Measurements from ENCODE around the gene OLFM1. TPM values are rescaled to one million over a fixed set of nuclear protein-coding genes. Genes with fewer than 3 reads are reported as not detected.
"Not testable (repeated sequence)": the region's sequence is repeated elsewhere in the genome, so short reads cannot be mapped to it uniquely, and the experiment has no call there.

Gene OLFM1
- total and polyA plus RNA-seq, 7 experiments from 2014 or later = 0.19 to 2.1 (median 0.87) TPM; not detected in 3

DNA sequence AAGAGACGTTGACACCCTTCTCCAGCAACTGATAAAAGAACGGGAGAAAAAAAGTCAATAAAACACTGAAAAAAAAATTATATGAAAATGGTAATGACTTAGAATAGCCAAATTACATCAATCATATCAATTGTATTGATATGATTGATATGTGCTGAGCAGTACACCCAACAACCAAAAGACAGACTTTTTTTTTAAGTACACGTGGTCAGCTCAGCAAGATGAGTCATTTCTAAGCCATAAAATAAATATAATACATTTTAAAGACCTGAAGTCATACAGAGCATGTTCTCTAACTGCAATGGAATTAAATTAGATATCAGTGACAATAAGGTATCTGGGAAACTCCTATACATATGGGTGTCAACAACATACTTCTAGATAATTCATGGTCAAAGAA lies 30.9 kb upstream of the OLFM1 start:
- Histone ChIP-seq H3K4me3 (ENCODE audit: low read length) (no peak overlapping the region), H3K27me3 (ENCODE audit: control insufficient read depth in 2 of 2, insufficient read depth in 2 of 2, low read length in 2 of 2) (no peaks in the 10 kb centered on the region), H3K27ac (ENCODE audit: low read depth, low read length) (no peak overlapping the region), H3K36me3 (ENCODE audit: control insufficient read depth in 2 of 3, insufficient read depth in 3 of 3, low read length in 3 of 3) (no peaks in the 10 kb centered on the region), H3K9me3 (ENCODE audit: control insufficient read depth in 2 of 3, low read length in 3 of 3) (no peaks in the 10 kb centered on the region), H3K4me1 (ENCODE audit: control insufficient read depth in 2 of 2, insufficient read depth in 2 of 2, low read length in 2 of 2) (no peaks in the 10 kb centered on the region)
- Mint-ChIP-seq H3K27me3 (peaks cover 11 to 45% (median 37%) of the 10 kb centered on the region in 5 donors), H3K9me3 (peaks cover 0 to 10% (median under 1%) of the 10 kb centered on the region in 11 donors), H3K36me3 (no peaks in the 10 kb centered on the region), H3K27ac (no peak overlapping the region), H3K4me3 (no peak overlapping the region), H3K4me1 (peaks cover 0 to 3% (median 0%) of the 10 kb centered on the region in 7 donors)
- DNase-seq = no peak
- ChIA-PET POLR2A (no interaction called here), CTCF (interaction anchor here (0.9 kb wide), 1 partner anchor 12 kb away, joined by 6 read pairs; no protein-coding TSS in a partner anchor)
- intact Hi-C loops (cut with micrococcal nuclease) = no loop called here
- ATAC-seq = no peak

DNA sequence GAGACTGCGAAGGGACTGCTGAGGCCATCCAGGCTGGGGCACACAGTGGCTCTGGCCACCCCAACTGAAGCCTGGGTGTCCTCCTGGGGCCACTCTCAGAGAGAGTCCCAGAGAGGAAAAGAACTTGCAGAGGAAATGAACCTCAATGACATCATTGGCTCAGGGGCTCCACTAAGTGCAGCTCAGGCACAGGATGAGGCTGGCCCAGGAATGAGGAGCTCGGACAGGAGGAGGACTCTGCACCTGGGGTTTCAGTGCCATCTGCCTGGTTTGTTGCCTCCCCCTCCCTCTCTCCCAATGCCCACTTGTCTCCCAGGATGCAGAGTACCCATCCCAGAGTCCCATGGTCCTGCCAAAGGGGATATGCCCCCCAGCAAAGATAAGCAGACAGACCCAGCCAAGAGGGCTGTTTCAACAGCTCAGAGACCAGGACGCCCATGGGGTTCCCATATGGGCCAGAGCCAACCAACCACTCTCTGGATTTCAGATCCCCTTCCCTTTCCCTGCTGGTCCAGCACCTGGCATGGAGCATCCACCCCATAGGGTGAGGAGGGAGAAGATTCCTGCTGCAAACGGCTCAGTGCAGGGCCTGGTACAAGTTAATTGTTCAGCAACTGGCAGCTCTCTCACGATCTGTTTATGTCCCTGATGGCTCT lies 26.9 kb upstream of the OLFM1 start:
- ChIA-PET CTCF (no interaction called here), POLR2A (no interaction called here)
- Mint-ChIP-seq H3K27ac (no peak overlapping the region), H3K9me3 (peaks cover 0 to 32% (median 11%) of the 10 kb centered on the region in 11 donors), H3K4me3 (peak overlapping the region in 1 of 10 donors; percentile 13), H3K27me3 (peaks cover 3 to 31% (median 20%) of the 10 kb centered on the region in 5 donors), H3K36me3 (peaks cover 0 to 12% (median 0%) of the 10 kb centered on the region in 5 donors), H3K4me1 (no peaks in the 10 kb centered on the region)
- ATAC-seq (no peak), DNase-seq (no peak)
- H3K4me3 ChIP-seq (ENCODE audit: low read length) = no peak overlapping the region
- intact Hi-C loops (cut with micrococcal nuclease) = no loop called here
- no peak overlapping the region for H3K27ac ChIP-seq (ENCODE audit: low read depth, low read length)
- H3K4me1 ChIP-seq (ENCODE audit: control insufficient read depth in 2 of 2, insufficient read depth in 2 of 2, low read length in 2 of 2) = no peaks in the 10 kb centered on the region
- H3K36me3 ChIP-seq (ENCODE audit: control insufficient read depth in 2 of 3, insufficient read depth in 3 of 3, low read length in 3 of 3) = no peaks in the 10 kb centered on the region
- H3K27me3 ChIP-seq (ENCODE audit: control insufficient read depth in 2 of 2, insufficient read depth in 2 of 2, low read length in 2 of 2) = no peaks in the 10 kb centered on the region
- H3K9me3 ChIP-seq (ENCODE audit: control insufficient read depth in 2 of 3, low read length in 3 of 3) = peaks cover 0 to 8% (median 0%) of the 10 kb centered on the region in 3 experiments

DNA sequence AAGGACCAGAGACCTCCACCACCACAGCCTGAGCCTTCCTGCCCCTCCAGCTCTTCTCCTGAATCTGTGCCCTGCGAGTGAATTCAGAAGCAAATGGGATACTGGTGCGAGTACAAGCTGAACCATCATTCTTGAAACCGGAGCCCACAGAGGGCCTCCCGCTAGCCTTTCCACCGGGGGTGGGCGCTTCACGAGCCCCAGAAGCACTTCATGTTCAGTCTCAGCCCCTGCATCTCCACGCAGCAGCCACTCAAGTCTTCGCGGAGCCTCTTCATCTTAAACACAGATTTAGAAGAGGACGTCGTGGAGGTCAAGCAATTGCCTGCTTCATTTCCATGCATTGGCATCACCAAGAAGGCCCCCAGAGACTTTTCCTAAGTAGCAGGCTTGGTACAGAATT lies 26.0 kb upstream of the OLFM1 start:
- peaks cover 0 to 35% (median 16%) of the 10 kb centered on the region in 11 donors for H3K9me3 Mint-ChIP-seq
- no peak for DNase-seq

DNA sequence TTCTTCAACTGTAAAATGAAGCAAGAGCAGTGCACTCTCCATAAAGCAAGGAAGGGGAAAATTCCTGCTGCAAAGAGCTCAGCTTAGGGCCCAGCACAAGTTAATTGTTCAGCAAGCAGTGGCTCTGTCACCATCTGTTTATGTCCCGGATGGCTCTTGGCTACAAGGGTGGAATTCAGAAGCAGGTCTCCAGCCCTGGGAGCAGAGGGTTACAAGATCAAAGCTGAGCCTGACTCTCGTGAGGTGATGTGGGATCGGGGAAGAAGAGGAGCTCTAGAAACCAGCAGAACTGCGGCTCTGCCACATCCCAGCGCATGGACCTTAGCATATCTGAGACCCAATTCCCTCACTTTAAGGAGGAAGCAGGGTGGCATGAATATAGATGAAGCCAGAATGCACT lies 25.2 kb upstream of the OLFM1 start:
- no peak for DNase-seq
- H3K9me3 ChIP-seq (ENCODE audit: control insufficient read depth in 2 of 3, low read length in 3 of 3) = peaks cover 0 to 8% (median 0%) of the 10 kb centered on the region in 3 experiments
- no peaks in the 10 kb centered on the region for H3K27me3 ChIP-seq (ENCODE audit: control insufficient read depth in 2 of 2, insufficient read depth in 2 of 2, low read length in 2 of 2)
- no peak overlapping the region for H3K27ac ChIP-seq (ENCODE audit: low read depth, low read length)
- Mint-ChIP-seq H3K4me3 (no peak overlapping the region), H3K36me3 (peaks cover 0 to 17% (median 0%) of the 10 kb centered on the region in 5 donors), H3K9me3 (peaks cover 0 to 35% (median 16%) of the 10 kb centered on the region in 11 donors), H3K27ac (no peak overlapping the region), H3K4me1 (no peaks in the 10 kb centered on the region), H3K27me3 (peaks cover 6 to 34% (median 18%) of the 10 kb centered on the region in 5 donors)
- CTCF ChIA-PET = no interaction called here
- H3K4me1 ChIP-seq (ENCODE audit: control insufficient read depth in 2 of 2, insufficient read depth in 2 of 2, low read length in 2 of 2) = no peaks in the 10 kb centered on the region
- no peak for ATAC-seq
- no peaks in the 10 kb centered on the region for H3K36me3 ChIP-seq (ENCODE audit: control insufficient read depth in 2 of 3, insufficient read depth in 3 of 3, low read length in 3 of 3)
- POLR2A ChIA-PET = no interaction called here
- H3K4me3 ChIP-seq (ENCODE audit: low read length) = no peak overlapping the region
- intact Hi-C loops (cut with micrococcal nuclease) = no loop called here

More for the DNA sequence above, 26.0 kb upstream of the OLFM1 start:
- Mint-ChIP-seq H3K4me1 (no peaks in the 10 kb centered on the region), H3K36me3 (peaks cover 0 to 17% (median 0%) of the 10 kb centered on the region in 5 donors), H3K4me3 (no peak overlapping the region), H3K27ac (no peak overlapping the region), H3K27me3 (peaks cover 6 to 34% (median 23%) of the 10 kb centered on the region in 5 donors)
- intact Hi-C loops (cut with micrococcal nuclease) = no loop called here
- ATAC-seq = no peak
- Histone ChIP-seq H3K27me3 (ENCODE audit: control insufficient read depth in 2 of 2, insufficient read depth in 2 of 2, low read length in 2 of 2) (no peaks in the 10 kb centered on the region), H3K9me3 (ENCODE audit: control insufficient read depth in 2 of 3, low read length in 3 of 3) (peaks cover 0 to 8% (median 0%) of the 10 kb centered on the region in 3 experiments), H3K4me1 (ENCODE audit: control insufficient read depth in 2 of 2, insufficient read depth in 2 of 2, low read length in 2 of 2) (no peaks in the 10 kb centered on the region), H3K4me3 (ENCODE audit: low read length) (no peak overlapping the region), H3K36me3 (ENCODE audit: control insufficient read depth in 2 of 3, insufficient read depth in 3 of 3, low read length in 3 of 3) (no peaks in the 10 kb centered on the region), H3K27ac (ENCODE audit: low read depth, low read length) (no peak overlapping the region)
- ChIA-PET CTCF (no interaction called here), POLR2A (no interaction called here)

DNA sequence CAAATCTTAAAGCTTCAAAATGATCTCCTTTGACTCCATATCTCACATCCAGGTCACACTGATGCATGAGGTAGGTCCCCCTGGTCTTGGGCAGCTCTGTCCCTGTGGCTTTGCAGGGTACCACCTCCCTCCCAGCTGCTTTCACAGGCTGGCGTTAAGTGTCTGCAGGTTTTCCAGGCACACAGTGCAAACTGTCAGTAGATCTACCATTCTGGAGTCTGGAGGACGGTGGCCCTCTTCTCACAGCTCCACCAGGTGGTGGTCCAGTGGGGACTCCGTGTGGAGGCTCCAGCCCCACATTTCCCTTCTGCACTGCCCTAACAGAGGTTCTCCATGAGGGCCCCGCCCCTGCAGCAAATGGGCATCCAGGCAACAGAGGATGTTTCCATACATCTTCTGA lies 24.0 kb upstream of the OLFM1 start:
- DNase-seq; H3K27me3 ChIP-seq (ENCODE audit: control insufficient read depth in 2 of 2, insufficient read depth in 2 of 2, low read length in 2 of 2); ATAC-seq; H3K36me3 ChIP-seq (ENCODE audit: control insufficient read depth in 2 of 3, insufficient read depth in 3 of 3, low read length in 3 of 3); intact Hi-C loops (cut with micrococcal nuclease); H3K4me3 Mint-ChIP-seq; H3K27ac ChIP-seq (ENCODE audit: low read depth, low read length); CTCF ChIA-PET; H3K4me3 ChIP-seq (ENCODE audit: low read length); H3K4me1 ChIP-seq (ENCODE audit: control insufficient read depth in 2 of 2, insufficient read depth in 2 of 2, low read length in 2 of 2); H3K4me1 Mint-ChIP-seq; H3K27ac Mint-ChIP-seq; H3K9me3 ChIP-seq (ENCODE audit: control insufficient read depth in 2 of 3, low read length in 3 of 3); POLR2A ChIA-PET: not testable (repeated sequence)
- Mint-ChIP-seq H3K36me3 (peaks cover 0 to 17% (median 0%) of the 10 kb centered on the region in 5 donors), H3K27me3 (peaks cover 0 to 41% (median 21%) of the 10 kb centered on the region in 5 donors), H3K9me3 (peaks cover 0 to 35% (median 16%) of the 10 kb centered on the region in 11 donors)

DNA sequence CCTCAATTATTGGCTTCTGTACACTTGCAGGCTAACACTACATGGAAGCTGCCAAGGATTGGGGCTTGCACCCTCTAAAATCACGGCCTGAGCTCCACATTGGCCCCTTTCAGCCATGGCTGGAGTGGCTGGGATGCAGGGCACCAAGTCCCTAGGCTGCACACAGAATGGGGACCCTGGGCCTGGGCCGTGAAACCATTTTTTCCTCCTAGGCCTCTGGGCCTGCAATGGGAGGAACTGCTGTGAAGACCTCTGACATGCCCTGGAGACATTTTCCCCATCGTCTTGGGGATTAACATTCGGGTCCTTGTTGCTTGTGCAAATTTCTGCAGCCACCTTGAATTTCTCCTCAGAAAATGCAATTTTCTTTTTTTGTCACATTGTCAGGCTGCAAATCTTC lies 23.6 kb upstream of the OLFM1 start:
- Mint-ChIP-seq H3K9me3 (peaks cover 0 to 35% (median 16%) of the 10 kb centered on the region in 11 donors), H3K36me3 (peaks cover 0 to 17% (median 0%) of the 10 kb centered on the region in 5 donors), H3K27me3 (peaks cover 0 to 45% (median 25%) of the 10 kb centered on the region in 5 donors)
- intact Hi-C loops (cut with micrococcal nuclease); H3K27ac Mint-ChIP-seq; DNase-seq; CTCF ChIA-PET; H3K9me3 ChIP-seq (ENCODE audit: control insufficient read depth in 2 of 3, low read length in 3 of 3); H3K27ac ChIP-seq (ENCODE audit: low read depth, low read length); H3K4me1 Mint-ChIP-seq; POLR2A ChIA-PET; H3K4me3 Mint-ChIP-seq; H3K4me3 ChIP-seq (ENCODE audit: low read length); H3K4me1 ChIP-seq (ENCODE audit: control insufficient read depth in 2 of 2, insufficient read depth in 2 of 2, low read length in 2 of 2); H3K36me3 ChIP-seq (ENCODE audit: control insufficient read depth in 2 of 3, insufficient read depth in 3 of 3, low read length in 3 of 3); ATAC-seq; H3K27me3 ChIP-seq (ENCODE audit: control insufficient read depth in 2 of 2, insufficient read depth in 2 of 2, low read length in 2 of 2): not testable (repeated sequence)

DNA sequence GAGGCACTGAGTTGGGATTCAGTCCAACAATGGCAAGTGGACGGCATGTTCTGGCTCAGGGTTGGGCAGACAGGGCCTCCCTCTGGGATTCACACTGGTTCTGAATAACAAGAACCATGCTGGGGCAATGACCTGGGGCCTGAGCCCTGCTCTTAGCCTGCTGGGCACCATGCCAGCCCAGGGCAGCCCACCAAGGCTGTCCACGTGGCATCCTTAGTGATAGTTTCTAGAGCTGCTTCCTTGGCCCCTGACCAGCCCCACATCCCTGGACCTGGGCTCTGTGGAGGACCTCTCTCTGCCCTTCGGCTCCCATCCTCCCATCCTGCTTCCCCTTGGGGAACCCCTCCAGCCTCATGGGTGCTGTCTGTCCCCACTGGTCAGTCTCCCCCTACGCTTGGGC lies 22.3 kb upstream of the OLFM1 start:
- CTCF ChIA-PET = no interaction called here
- peaks cover 0 to 35% (median 16%) of the 10 kb centered on the region in 11 donors for H3K9me3 Mint-ChIP-seq
- H3K36me3 ChIP-seq (ENCODE audit: control insufficient read depth in 2 of 3, insufficient read depth in 3 of 3, low read length in 3 of 3) = no peaks in the 10 kb centered on the region
- H3K27ac ChIP-seq (ENCODE audit: low read depth, low read length) = no peak overlapping the region
- H3K4me1 Mint-ChIP-seq = peaks cover 0 to 3% (median 0%) of the 10 kb centered on the region in 7 donors
- H3K27ac Mint-ChIP-seq = no peak overlapping the region
- ATAC-seq (no peak), DNase-seq (no peak)
- H3K27me3 ChIP-seq (ENCODE audit: control insufficient read depth in 2 of 2, insufficient read depth in 2 of 2, low read length in 2 of 2) = no peaks in the 10 kb centered on the region
- POLR2A ChIA-PET = no interaction called here
- intact Hi-C loops (cut with micrococcal nuclease) = no loop called here
- peaks cover 0 to 17% (median 0%) of the 10 kb centered on the region in 5 donors for H3K36me3 Mint-ChIP-seq
- H3K4me3 ChIP-seq (ENCODE audit: low read length) = no peak overlapping the region
- no peak overlapping the region for H3K4me3 Mint-ChIP-seq
- H3K9me3 ChIP-seq (ENCODE audit: control insufficient read depth in 2 of 3, low read length in 3 of 3) = peaks cover 0 to 8% (median 0%) of the 10 kb centered on the region in 3 experiments
- H3K4me1 ChIP-seq (ENCODE audit: control insufficient read depth in 2 of 2, insufficient read depth in 2 of 2, low read length in 2 of 2) = no peaks in the 10 kb centered on the region
- peaks cover 0 to 50% (median 29%) of the 10 kb centered on the region in 5 donors for H3K27me3 Mint-ChIP-seq

All from naive thymus-derived CD4-positive, alpha-beta T cell (primary cell).